Liver (tissue), 9 donors: ENCODE data around the gene GRIP1. TPM values are rescaled to one million over a fixed set of nuclear protein-coding genes. Genes with fewer than 3 reads are reported as not detected.

Experiments used
- DNase-seq: peaks from one replicate; pipeline ENCODE4 v3.0.0-alpha.2; 2017; ENCODE audit warnings: low spot score
- H3K27ac ChIP-seq, 2 donors: one replicate each; pipeline ENCODE4 v1.7.0; 2013; ENCODE audit warnings: inconsistent platforms in 2 of 2, low read length in 2 of 2, control low read depth in 1 of 2, low read depth in 1 of 2, mild to moderate bottlenecking in 1 of 2
- H3K27me3 ChIP-seq, 4 donors: one replicate each; pipeline versions ENCODE4 v1.6.1 to v1.7.0; 2013; ENCODE audit warnings: low read length in 3 of 4, inconsistent platforms in 1 of 4, mild to moderate bottlenecking in 1 of 4, moderate library complexity in 1 of 4; ENCODE audit not compliant: control insufficient read depth in 4 of 4, insufficient read depth in 4 of 4
- H3K36me3 ChIP-seq, 4 donors: one replicate each; pipeline versions ENCODE4 v1.6.1 to v1.7.0; 2013; ENCODE audit warnings: low read length in 3 of 4, mild to moderate bottlenecking in 3 of 4, low read depth in 1 of 4, moderate library complexity in 1 of 4; ENCODE audit not compliant: control insufficient read depth in 4 of 4, insufficient read depth in 3 of 4
- H3K4me1 ChIP-seq, 4 donors: one replicate each; pipeline versions ENCODE4 v1.6.1 to v1.7.0; 2013; ENCODE audit warnings: low read length in 3 of 4, mild to moderate bottlenecking in 3 of 4, moderate library complexity in 1 of 4; ENCODE audit not compliant: control insufficient read depth in 4 of 4, insufficient read depth in 4 of 4
- H3K4me3 ChIP-seq, 3 donors: one replicate each; pipeline versions ENCODE4 v1.6.1 to v1.7.0; 2013; ENCODE audit warnings: low read length in 3 of 3, control low read depth in 1 of 3, low read depth in 1 of 3, mild to moderate bottlenecking in 1 of 3
- H3K9ac ChIP-seq, 2 donors: one replicate each; pipeline ENCODE4 v1.7.0; 2013; ENCODE audit warnings: low read length in 2 of 2, mild to moderate bottlenecking in 2 of 2, moderate library complexity in 2 of 2, control low read depth in 1 of 2, low read depth in 1 of 2
- H3K9me3 ChIP-seq, 4 donors: one replicate each; pipeline versions ENCODE4 v1.6.1 to v1.7.0; 2013; ENCODE audit warnings: low read length in 3 of 4; ENCODE audit not compliant: control insufficient read depth in 4 of 4
- ATF3 ChIP-seq: IDR thresholded peaks from 2 replicates; pipeline ENCODE4 v1.6.1; 2016; ENCODE audit warnings: antibody characterized with exemption
- EGR1 ChIP-seq, 2 donors: IDR thresholded peaks; 2 replicates each; pipeline ENCODE4 v1.6.1; 2016 to 2018; ENCODE audit warnings: antibody characterized with exemption in 2 of 2, low read depth in 2 of 2
- FOXA1 ChIP-seq: IDR thresholded peaks from 2 replicates; pipeline ENCODE4 v1.6.1; 2016; ENCODE audit warnings: antibody characterized with exemption
- GABPA ChIP-seq, 2 donors: IDR thresholded peaks in 1 of 2; conservative IDR thresholded peaks in 1 of 2; 2 replicates each; pipeline ENCODE4 v1.6.1; 2016; ENCODE audit warnings: antibody characterized with exemption in 2 of 2, mild to moderate bottlenecking in 1 of 2, moderate library complexity in 1 of 2
- JUND ChIP-seq, 2 donors: IDR thresholded peaks; 2 replicates each; pipeline ENCODE4 v1.6.1; 2016; ENCODE audit warnings: antibody characterized with exemption in 2 of 2
- MAX ChIP-seq: IDR thresholded peaks from 2 replicates; pipeline ENCODE4 v1.6.1; 2016; ENCODE audit warnings: antibody characterized with exemption
- NR2F2 ChIP-seq: IDR thresholded peaks from 2 replicates; pipeline ENCODE4 v1.6.1; 2016; ENCODE audit warnings: antibody characterized with exemption
- RAD21 ChIP-seq, 2 donors: IDR thresholded peaks; 2 replicates each; pipeline ENCODE4 v1.6.1; 2016; ENCODE audit warnings: antibody characterized with exemption in 2 of 2, mild to moderate bottlenecking in 2 of 2
- RXRA ChIP-seq, 2 donors: IDR thresholded peaks; 2 replicates each; pipeline ENCODE4 v1.6.1; 2017 to 2018; ENCODE audit warnings: antibody characterized with exemption in 2 of 2, mild to moderate bottlenecking in 1 of 2
- SP1 ChIP-seq: IDR thresholded peaks from 2 replicates; pipeline ENCODE4 v1.6.1; 2018; ENCODE audit warnings: antibody characterized with exemption, mild to moderate bottlenecking
- ZBTB33 ChIP-seq: IDR thresholded peaks from 2 replicates; pipeline ENCODE4 v1.6.1; 2016; ENCODE audit warnings: antibody characterized with exemption
- WGBS: extraction: QIAGEN DNeasy Blood & Tissue Kit; methylation state at CpG from one replicate; pipeline ENCODE4 v1.1.7; 2013; 5-methylcytosine and 5-hydroxymethylcytosine counted together
- polyA plus RNA-seq, 2 donors: library from polyadenylated mRNA; stranded (reverse) in 1 of 2; unstranded in 1 of 2; fragments of 200-250 nt in 1 of 2; fragments of >200 nt in 1 of 2; fragmentation: Nextera tagmentation in 1 of 2; extraction: Ambion mirVana in 1 of 2; gene quantifications; one replicate each; pipeline versions ENCODE4 v1.2.1 to v1.2.3, GENCODE V29; 2013 to 2015
- total RNA-seq, 2 donors: library from RNA; depleted of rRNA; stranded (reverse); fragments of >200 nt; gene quantifications; one replicate each; pipeline ENCODE4 v1.2.3, GENCODE V29; 2014
- TF ChIP-seq, protein P1 (sequence below): IDR thresholded peaks from 2 replicates; pipeline ENCODE4 v1.6.1; 2016; ENCODE audit warnings: antibody characterized with exemption, mild to moderate bottlenecking
- TF ChIP-seq, protein P2 (sequence below): fragments of 150-350 bp; IDR thresholded peaks from 2 replicates; pipeline ENCODE4 v1.5.1; 2017; ENCODE audit warnings: improper control_type of control experiment, low read depth, low read length; ENCODE audit not compliant: missing input control
- donor health status: healthy.
- donor health status: healthy.
- donor health status: healthy.
- donor health status: healthy.
- donor health status: healthy.

GRIP1 gene
- total and polyA plus RNA-seq, 4 donors: 0.05 to 1.5 (median 0.24) TPM

- Histone ChIP-seq H3K4me1 (no peaks in the 10 kb centered on the region), H3K4me3 (no peak overlapping the region), H3K27ac (no peak overlapping the region), H3K9ac (no peak overlapping the region), H3K27me3 (no peaks in the 10 kb centered on the region), H3K36me3 (no peaks in the 10 kb centered on the region), H3K9me3 (peaks cover 0 to 4% (median 0%) of the 10 kb centered on the region in 4 donors)
- 64% methylated on average over 2 of the region's 2 CpGs for WGBS
- DNase-seq: no peak
- TF ChIP-seq EGR1 (IDR thresholded peaks at IDR 0.05; ENCODE audit: low read depth in 2 of 2) (no peak), MAX (no peak), SP1 (no peak), RAD21 (IDR thresholded peaks at IDR 0.05) (no peak), JUND (IDR thresholded peaks at IDR 0.05) (no peak), FOXA1 (no peak)
- TF ChIP-seq, protein P1, sequence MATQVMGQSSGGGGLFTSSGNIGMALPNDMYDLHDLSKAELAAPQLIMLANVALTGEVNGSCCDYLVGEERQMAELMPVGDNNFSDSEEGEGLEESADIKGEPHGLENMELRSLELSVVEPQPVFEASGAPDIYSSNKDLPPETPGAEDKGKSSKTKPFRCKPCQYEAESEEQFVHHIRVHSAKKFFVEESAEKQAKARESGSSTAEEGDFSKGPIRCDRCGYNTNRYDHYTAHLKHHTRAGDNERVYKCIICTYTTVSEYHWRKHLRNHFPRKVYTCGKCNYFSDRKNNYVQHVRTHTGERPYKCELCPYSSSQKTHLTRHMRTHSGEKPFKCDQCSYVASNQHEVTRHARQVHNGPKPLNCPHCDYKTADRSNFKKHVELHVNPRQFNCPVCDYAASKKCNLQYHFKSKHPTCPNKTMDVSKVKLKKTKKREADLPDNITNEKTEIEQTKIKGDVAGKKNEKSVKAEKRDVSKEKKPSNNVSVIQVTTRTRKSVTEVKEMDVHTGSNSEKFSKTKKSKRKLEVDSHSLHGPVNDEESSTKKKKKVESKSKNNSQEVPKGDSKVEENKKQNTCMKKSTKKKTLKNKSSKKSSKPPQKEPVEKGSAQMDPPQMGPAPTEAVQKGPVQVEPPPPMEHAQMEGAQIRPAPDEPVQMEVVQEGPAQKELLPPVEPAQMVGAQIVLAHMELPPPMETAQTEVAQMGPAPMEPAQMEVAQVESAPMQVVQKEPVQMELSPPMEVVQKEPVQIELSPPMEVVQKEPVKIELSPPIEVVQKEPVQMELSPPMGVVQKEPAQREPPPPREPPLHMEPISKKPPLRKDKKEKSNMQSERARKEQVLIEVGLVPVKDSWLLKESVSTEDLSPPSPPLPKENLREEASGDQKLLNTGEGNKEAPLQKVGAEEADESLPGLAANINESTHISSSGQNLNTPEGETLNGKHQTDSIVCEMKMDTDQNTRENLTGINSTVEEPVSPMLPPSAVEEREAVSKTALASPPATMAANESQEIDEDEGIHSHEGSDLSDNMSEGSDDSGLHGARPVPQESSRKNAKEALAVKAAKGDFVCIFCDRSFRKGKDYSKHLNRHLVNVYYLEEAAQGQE: no peak
- TF ChIP-seq, protein P2, sequence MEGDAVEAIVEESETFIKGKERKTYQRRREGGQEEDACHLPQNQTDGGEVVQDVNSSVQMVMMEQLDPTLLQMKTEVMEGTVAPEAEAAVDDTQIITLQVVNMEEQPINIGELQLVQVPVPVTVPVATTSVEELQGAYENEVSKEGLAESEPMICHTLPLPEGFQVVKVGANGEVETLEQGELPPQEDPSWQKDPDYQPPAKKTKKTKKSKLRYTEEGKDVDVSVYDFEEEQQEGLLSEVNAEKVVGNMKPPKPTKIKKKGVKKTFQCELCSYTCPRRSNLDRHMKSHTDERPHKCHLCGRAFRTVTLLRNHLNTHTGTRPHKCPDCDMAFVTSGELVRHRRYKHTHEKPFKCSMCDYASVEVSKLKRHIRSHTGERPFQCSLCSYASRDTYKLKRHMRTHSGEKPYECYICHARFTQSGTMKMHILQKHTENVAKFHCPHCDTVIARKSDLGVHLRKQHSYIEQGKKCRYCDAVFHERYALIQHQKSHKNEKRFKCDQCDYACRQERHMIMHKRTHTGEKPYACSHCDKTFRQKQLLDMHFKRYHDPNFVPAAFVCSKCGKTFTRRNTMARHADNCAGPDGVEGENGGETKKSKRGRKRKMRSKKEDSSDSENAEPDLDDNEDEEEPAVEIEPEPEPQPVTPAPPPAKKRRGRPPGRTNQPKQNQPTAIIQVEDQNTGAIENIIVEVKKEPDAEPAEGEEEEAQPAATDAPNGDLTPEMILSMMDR: no peak
Measured at GRCh38 chr12:66516133-66516532, 162.7 kb downstream of the GRIP1 start.

DNA sequence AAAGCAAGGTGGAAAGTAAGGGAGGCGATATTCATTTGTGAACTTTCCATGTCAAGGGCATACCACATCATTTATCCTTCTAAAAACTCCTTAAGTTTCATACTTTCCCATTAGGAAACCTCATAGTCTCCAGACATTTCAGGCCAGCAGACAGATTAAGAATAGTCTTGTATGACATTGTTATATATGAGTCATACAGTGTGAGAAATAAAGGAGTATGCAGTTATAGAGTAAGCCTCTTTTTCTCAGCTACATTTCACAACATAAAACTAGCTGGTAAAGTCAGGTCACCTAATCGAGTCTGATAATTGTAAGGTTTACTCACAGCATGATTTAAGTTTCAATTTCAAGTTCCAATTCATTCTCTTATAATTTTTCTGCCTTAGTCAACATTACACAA lies 164.3 kb downstream of the GRIP1 start:
- DNase-seq: no peak
- TF ChIP-seq ZBTB33 (no peak), NR2F2 (no peak), RXRA (IDR thresholded peaks at IDR 0.05) (no peak), GABPA (IDR thresholded peaks at IDR 0.05 in 1 of 2, conservative IDR thresholded peaks at IDR 0.05 in 1 of 2) (no peak), RAD21 (IDR thresholded peaks at IDR 0.05) (no peak), ATF3 (no peak), EGR1 (IDR thresholded peaks at IDR 0.05; ENCODE audit: low read depth in 2 of 2) (no peak)
- TF ChIP-seq, protein P2: no peak
- Histone ChIP-seq H3K27ac (no peak overlapping the region), H3K4me1 (no peaks in the 10 kb centered on the region), H3K4me3 (no peak overlapping the region), H3K9me3 (peaks cover 0 to 4% (median 0%) of the 10 kb centered on the region in 4 donors), H3K9ac (no peak overlapping the region), H3K36me3 (no peaks in the 10 kb centered on the region), H3K27me3 (no peaks in the 10 kb centered on the region)
- WGBS: 50% methylated on average over 2 of the region's 2 CpGs
